Measurements from ENCODE around the gene ARL4A. TPM values are rescaled to one million over a fixed set of nuclear protein-coding genes. Genes with fewer than 3 reads are reported as not detected.
A peak's percentile ranks its signal among the peaks of the same experiment; 100 is the strongest.

Gene ARL4A
- total and polyA plus RNA-seq, 2 of the 13 experiments (the other 11 are each of a cell fraction or from before 2014, with no cell fraction given): 10.8 to 25.6 TPM

- TF ChIP-seq ARNT2 (CRISPR knock-in tag; IDR thresholded peaks at IDR 0.05; ENCODE audit: low read depth) (no peak), ZBTB1 (CRISPR knock-in tag; IDR thresholded peaks at IDR 0.05; ENCODE audit: borderline replicate concordance) (no peak), ATF2 (CRISPR knock-in tag; IDR thresholded peaks at IDR 0.05) (peak; percentile 35; the same call in 1 of the 2 replicates), ZBED4 (CRISPR knock-in tag; IDR thresholded peaks at IDR 0.05; ENCODE audit: borderline replicate concordance) (no peak), KLF9 (CRISPR knock-in tag; IDR thresholded peaks at IDR 0.05; ENCODE audit: low read depth) (no peak), XBP1 (CRISPR knock-in tag; IDR thresholded peaks at IDR 0.05) (no peak), TOE1 (CRISPR knock-in tag; IDR thresholded peaks at IDR 0.05) (no peak), MAFK (conservative IDR thresholded peaks at IDR 0.05 in 1 of 2, IDR thresholded peaks at IDR 0.05 in 1 of 2; ENCODE audit: low read length in 2 of 2) (peak; percentile 60 to 78; a peak in 3 of 4 replicates), ZNF441 (CRISPR knock-in tag; IDR thresholded peaks at IDR 0.05; ENCODE audit: borderline replicate concordance) (no peak), KIAA2018 (CRISPR knock-in tag; IDR thresholded peaks at IDR 0.05; ENCODE audit: borderline replicate concordance) (no peak), KDM4B (CRISPR knock-in tag; IDR thresholded peaks at IDR 0.05) (0 out of 2 replicates have a peak, but pooled peaks have one; percentile 27), IKZF5 (CRISPR knock-in tag; IDR thresholded peaks at IDR 0.05) (0 out of 2 replicates have a peak, but pooled peaks have one; percentile 32), SIX1 (CRISPR knock-in tag; IDR thresholded peaks at IDR 0.05; ENCODE audit: borderline replicate concordance) (no peak; the same call in 1 of the 2 replicates)
These were observed 17.3 kb upstream of the ARL4A start (continued) for GRCh38 chr7:12670000-12670729.

Measured in HepG2 (cell line).